Esophagus muscularis mucosa (tissue), 4 donors: ENCODE results near the gene ATP11A. TPM values are rescaled to one million over a fixed set of nuclear protein-coding genes. Genes with fewer than 3 reads are reported as not detected.
"Not testable (repeated sequence)": the region's sequence is repeated elsewhere in the genome, so short reads cannot be mapped to it uniquely, and the experiment has no call there.

Experiments used
- DNase-seq: peaks from one replicate; pipeline ENCODE4 v3.0.0-alpha.2; 2017; ENCODE audit errors: extremely low spot score
- H3K27ac ChIP-seq, 4 donors: fragments of 200-600 bp; sonication (generic); replicated peaks in 1 of 4; 1 replicate in 3 of 4; 2 replicates in 1 of 4; pipeline ENCODE4 v1.5.1; 2016 to 2019; ENCODE audit warnings: mild to moderate bottlenecking in 1 of 4
- H3K27me3 ChIP-seq, 4 donors: fragments of 200-600 bp; sonication (generic); one replicate each; pipeline versions ENCODE4 v1.5.1 to v1.6.0; 2016 to 2019
- H3K36me3 ChIP-seq, 4 donors: fragments of 200-600 bp; sonication (generic); one replicate each; pipeline ENCODE4 v1.5.1; 2016 to 2019
- H3K4me1 ChIP-seq, 4 donors: fragments of 200-600 bp; sonication (generic); one replicate each; pipeline ENCODE4 v1.5.1; 2016 to 2019
- H3K4me3 ChIP-seq, 4 donors: fragments of 200-600 bp; sonication (generic); 1 replicate in 2 of 4; 2 replicates in 2 of 4; pipeline ENCODE4 v1.5.1; 2016 to 2019; ENCODE audit warnings: mild to moderate bottlenecking in 4 of 4, moderate library complexity in 1 of 4
- H3K9me3 ChIP-seq, 4 donors: fragments of 200-600 bp; sonication (generic); 1 replicate in 3 of 4; 2 replicates in 1 of 4; pipeline ENCODE4 v1.5.1; 2016 to 2019
- EP300 ChIP-seq: sonication (generic); formaldehyde crosslinking; IDR thresholded peaks from one replicate; pipeline ENCODE4 v1.6.1; 2017; ENCODE audit warnings: antibody characterized with exemption
- POLR2A ChIP-seq: fragments of 450-650 bp; IDR thresholded peaks from one replicate; pipeline ENCODE4 v1.6.1; 2017; ENCODE audit warnings: antibody characterized with exemption, moderate library complexity, mild to moderate bottlenecking, low read depth
- POLR2AphosphoS5 ChIP-seq, 2 donors: sonication (generic); formaldehyde crosslinking; IDR thresholded peaks; one replicate each; pipeline ENCODE4 v1.6.1; 2017; ENCODE audit warnings: antibody characterized with exemption in 2 of 2
- WGBS: methylation state at CpG from one replicate; pipeline ENCODE4 v1.1.5; 2018; 5-methylcytosine and 5-hydroxymethylcytosine counted together
- intact Hi-C: fragments of 100-400 bp; cut with DNase I; formaldehyde crosslinking; loops from one replicate; pipeline ENCODE4 v1.15.1; 2023
- total RNA-seq, 4 donors: library from RNA; depleted of rRNA; stranded (reverse); fragments of >200 nt; gene quantifications; one replicate each; pipeline versions ENCODE4 v1.1.0 to v1.2.1, GENCODE V29; 2016
- TF ChIP-seq, protein P1 (sequence below), 3 experiments: fragments of 200-600 bp in 2 of 3; fragments of 450-650 bp in 1 of 3; sonication (generic) in 2 of 3; IDR thresholded peaks; one replicate each; pipeline ENCODE4 v1.5.1; 2017 to 2019; ENCODE audit warnings: antibody characterized with exemption in 3 of 3, mild to moderate bottlenecking in 2 of 3, moderate library complexity in 1 of 3

Gene ATP11A
- total RNA-seq, 4 donors from 2014 or later = 11.2 to 27.8 (median 14.3) TPM

DNA sequence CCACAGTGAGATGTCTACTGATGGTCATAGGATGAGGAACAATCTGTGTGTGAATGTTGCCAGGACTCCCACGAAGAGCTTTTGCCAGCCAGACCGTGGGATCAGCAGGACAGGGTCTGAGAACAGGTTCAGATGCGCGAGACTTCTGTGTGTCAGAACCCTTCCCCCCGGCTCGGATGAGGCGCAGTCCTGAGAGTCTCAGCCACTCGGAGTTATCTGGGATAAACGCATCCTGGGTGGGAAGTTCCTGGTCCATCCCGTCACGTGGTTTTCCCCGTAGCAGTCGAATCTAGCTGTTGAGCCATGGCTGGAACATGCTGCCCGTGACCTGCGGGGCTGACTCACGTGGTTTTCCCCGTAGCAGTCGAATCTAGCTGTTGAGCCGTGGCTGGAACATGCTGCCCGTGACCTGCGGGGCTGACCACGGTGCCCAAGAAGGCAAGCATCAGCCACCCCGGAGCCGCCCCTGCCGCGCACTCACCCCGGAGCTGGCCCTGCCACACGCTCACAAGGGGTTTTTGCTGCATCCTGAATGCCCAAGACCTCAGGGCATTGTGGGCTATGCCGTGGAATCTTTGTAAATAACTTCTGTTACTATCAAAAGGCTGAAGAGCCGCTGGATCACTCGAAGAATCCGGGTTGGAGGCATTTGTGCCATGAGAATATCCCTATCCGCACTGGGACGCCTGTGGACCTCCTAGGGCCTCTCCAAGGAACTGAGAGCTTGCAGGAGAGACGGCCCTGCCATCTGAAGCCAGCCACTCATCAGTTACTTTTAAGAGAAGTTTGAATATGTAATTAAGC is 148.4 kb downstream of the ATP11A start:
- no peak overlapping the region for H3K4me3 ChIP-seq
- TF ChIP-seq POLR2AphosphoS5 (IDR thresholded peaks at IDR 0.05) (no peak), EP300 (no peak), POLR2A (no peak)
- TF ChIP-seq, protein P1, sequence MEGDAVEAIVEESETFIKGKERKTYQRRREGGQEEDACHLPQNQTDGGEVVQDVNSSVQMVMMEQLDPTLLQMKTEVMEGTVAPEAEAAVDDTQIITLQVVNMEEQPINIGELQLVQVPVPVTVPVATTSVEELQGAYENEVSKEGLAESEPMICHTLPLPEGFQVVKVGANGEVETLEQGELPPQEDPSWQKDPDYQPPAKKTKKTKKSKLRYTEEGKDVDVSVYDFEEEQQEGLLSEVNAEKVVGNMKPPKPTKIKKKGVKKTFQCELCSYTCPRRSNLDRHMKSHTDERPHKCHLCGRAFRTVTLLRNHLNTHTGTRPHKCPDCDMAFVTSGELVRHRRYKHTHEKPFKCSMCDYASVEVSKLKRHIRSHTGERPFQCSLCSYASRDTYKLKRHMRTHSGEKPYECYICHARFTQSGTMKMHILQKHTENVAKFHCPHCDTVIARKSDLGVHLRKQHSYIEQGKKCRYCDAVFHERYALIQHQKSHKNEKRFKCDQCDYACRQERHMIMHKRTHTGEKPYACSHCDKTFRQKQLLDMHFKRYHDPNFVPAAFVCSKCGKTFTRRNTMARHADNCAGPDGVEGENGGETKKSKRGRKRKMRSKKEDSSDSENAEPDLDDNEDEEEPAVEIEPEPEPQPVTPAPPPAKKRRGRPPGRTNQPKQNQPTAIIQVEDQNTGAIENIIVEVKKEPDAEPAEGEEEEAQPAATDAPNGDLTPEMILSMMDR (IDR thresholded peaks at IDR 0.05) = no peak
- H3K4me1 ChIP-seq = peaks cover 0 to 9% (median 7%) of the 10 kb centered on the region in 4 donors
- peaks cover 10 to 80% (median 65%) of the 10 kb centered on the region in 4 donors for H3K36me3 ChIP-seq
- no peak for DNase-seq
- no peak overlapping the region for H3K27ac ChIP-seq
- 98% methylated on average over 19 of the region's 35 CpGs for WGBS
- no peaks in the 10 kb centered on the region for H3K9me3 ChIP-seq
- intact Hi-C loops = no loop called here
- H3K27me3 ChIP-seq = no peaks in the 10 kb centered on the region

DNA sequence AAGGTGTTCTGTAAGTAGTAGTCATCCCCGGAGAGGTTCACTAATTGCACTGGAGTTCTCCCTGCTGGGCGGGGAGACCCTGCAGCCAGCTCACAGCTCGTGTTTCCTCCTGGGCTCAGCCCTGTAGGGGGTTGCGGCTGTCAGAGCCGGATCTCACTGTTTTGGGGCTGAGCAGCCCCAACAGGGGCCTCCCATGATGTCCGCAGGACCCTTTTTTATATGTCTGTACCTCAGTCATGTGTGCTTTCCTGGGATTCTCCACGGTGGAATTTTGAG is 148.9 kb downstream of the ATP11A start:
- DNase-seq = no peak
- Histone ChIP-seq H3K4me1 (peaks cover 0 to 9% (median 7%) of the 10 kb centered on the region in 4 donors), H3K9me3 (no peaks in the 10 kb centered on the region), H3K36me3 (peaks cover 5 to 80% (median 65%) of the 10 kb centered on the region in 4 donors), H3K27me3 (no peaks in the 10 kb centered on the region), H3K4me3 (no peak overlapping the region), H3K27ac (no peak overlapping the region)
- WGBS = 87% methylated on average over 6 of the region's 7 CpGs
- no peak for TF ChIP-seq POLR2A
- TF ChIP-seq EP300 = no peak
- TF ChIP-seq POLR2AphosphoS5 (IDR thresholded peaks at IDR 0.05) = no peak
- intact Hi-C loops = no loop called here

DNA sequence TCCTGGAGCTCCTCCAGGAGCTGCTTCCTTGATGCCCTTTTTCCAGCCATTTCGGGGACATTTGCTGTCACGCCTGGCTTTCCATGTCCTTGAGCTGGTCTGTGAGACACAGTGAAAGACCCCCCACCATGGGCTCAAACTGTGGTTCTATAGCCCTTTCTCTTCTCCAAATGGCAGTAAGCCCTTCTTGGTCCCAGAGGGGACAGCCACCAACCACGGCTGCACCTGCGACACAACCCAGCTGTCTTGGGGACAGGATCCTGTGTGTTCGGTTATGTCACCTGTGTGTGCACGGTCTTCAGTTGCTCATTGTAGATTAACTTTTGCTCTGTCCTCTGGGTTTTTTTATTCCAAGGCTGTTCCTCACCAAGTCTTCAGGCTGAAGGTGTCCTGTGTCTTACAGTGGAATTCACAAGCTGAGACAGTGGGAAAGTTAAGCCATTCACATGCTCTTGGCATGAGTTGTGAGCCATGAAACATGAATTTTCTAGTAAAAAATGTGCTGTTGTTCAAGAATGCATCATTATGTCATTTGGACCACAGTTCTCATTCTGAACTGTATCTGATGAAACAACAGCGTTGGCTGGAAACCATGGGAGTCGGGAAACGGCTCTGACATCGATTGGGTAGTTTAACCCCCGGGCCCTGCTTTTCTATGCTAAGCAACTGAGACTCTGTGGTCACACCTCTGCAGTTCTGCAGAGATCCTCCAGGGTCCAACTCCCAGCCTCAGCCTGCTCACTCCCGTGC is 149.7 kb downstream of the ATP11A start:
- Histone ChIP-seq H3K27ac (no peak overlapping the region), H3K9me3 (no peaks in the 10 kb centered on the region), H3K4me1 (peaks cover 0 to 9% (median 7%) of the 10 kb centered on the region in 4 donors), H3K27me3 (no peaks in the 10 kb centered on the region), H3K36me3 (peaks cover 4 to 80% (median 65%) of the 10 kb centered on the region in 4 donors), H3K4me3 (no peak overlapping the region)
- WGBS = 82% methylated on average over 12 of the region's 12 CpGs
- intact Hi-C loops = no loop called here
- TF ChIP-seq POLR2AphosphoS5 (IDR thresholded peaks at IDR 0.05) (no peak), POLR2A (no peak), EP300 (no peak)
- TF ChIP-seq, protein P1 (IDR thresholded peaks at IDR 0.05) = no peak
- DNase-seq = no peak

DNA sequence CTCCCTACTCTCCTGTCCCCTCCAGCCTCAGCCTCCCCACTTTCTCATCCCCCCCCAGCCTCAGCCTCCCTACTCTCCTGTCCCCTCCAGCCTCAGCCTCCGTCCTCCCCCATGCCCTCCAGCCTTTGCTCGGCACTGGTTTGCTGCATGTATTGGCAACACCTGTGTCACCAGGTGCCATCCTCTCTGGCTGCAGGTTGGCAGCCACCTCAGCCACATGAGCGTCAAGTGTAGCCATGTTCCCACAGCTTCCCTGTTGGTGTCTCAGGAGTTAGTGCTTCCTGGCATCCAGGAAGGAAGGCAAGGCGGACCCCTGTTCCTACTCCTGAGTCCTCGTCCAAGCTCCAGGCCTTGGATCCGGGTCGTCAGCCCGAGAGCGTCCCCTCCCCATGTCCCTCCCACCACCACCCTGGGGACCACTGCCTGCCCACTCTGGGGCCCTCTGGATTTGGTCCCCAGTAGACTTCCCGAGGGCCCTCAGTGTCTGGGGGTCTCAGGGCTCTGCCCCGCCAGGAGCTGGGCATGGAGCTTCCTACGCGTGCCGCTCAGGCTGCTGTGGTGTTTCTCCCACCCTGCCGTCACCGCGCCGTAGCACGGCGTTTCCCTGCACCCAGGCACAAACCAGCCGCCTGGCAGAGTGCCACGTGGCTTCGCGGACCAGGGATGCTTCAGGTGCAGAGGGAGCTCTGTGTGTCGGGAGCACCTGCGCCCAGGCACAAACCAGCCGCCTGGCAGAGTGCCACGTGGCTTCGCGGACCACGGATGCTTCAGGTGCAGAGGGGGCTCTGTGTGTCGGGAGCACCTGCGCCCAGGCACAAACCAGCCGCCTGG is 150.8 kb downstream of the ATP11A start:
- Histone ChIP-seq H3K27ac (no peak overlapping the region), H3K9me3 (no peaks in the 10 kb centered on the region), H3K4me1 (peaks cover 0 to 9% (median 7%) of the 10 kb centered on the region in 4 donors), H3K27me3 (no peaks in the 10 kb centered on the region), H3K4me3 (no peak overlapping the region), H3K36me3 (peaks cover 0 to 74% (median 55%) of the 10 kb centered on the region in 4 donors)
- no peak for DNase-seq
- WGBS = 97% methylated on average over 18 of the region's 34 CpGs
- intact Hi-C loops = no loop called here
- TF ChIP-seq, protein P1 (IDR thresholded peaks at IDR 0.05) = no peak
- TF ChIP-seq POLR2A (no peak), POLR2AphosphoS5 (IDR thresholded peaks at IDR 0.05) (no peak), EP300 (no peak)

DNA sequence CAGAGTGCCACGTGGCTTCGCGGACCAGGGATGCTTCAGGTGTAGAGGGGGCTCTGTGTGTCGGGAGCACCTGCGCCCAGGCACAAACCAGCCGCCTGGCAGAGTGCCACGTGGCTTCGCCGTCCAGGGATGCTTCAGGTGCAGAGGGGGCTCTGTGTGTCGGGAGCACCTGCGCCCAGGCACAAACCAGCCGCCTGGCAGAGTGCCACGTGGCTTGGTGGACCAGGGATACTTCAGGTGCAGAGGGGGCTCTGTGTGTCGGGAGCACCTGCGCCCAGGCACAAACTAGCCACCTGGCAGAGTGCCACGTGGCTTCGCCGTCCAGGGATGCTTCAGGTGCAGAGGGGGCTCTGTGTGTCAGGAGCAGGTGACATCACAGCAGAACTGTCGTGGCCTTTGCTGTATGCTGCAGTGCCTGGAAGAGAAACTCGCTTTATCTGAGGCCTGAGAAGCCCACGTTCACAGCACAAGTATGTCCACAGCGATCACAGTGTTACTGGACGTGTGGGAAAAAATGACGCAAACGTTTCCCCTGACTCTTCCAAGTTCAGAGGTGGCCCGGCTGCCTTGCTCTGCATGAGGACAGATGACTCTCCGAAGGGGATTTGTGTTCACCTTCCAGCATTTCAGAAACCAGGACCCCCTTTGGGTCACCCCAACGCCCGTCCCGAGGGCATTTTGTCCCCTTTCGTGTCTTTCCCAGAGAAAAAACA is 151.6 kb downstream of the ATP11A start:
- H3K9me3 ChIP-seq, intact Hi-C loops, H3K4me1 ChIP-seq, DNase-seq, H3K4me3 ChIP-seq, H3K27me3 ChIP-seq: not testable (repeated sequence)
- H3K36me3 ChIP-seq = peaks cover 0 to 74% (median 56%) of the 10 kb centered on the region in 4 donors
- peak overlapping the region in 3 of 4 donors; percentile 5 to 31 (median 22) for H3K27ac ChIP-seq
- WGBS = 90% methylated on average over 21 of the region's 31 CpGs
